Vagina (tissue), 2 donors: Measurements from ENCODE around the gene CCDC170. TPM values are rescaled to one million over a fixed set of nuclear protein-coding genes. Genes with fewer than 3 reads are reported as not detected.

Experiments used
- DNase-seq, 2 donors: peaks; one replicate each; pipeline ENCODE4 v3.0.0-alpha.2; 2017; ENCODE audit errors: extremely low spot score in 2 of 2
- H3K27ac ChIP-seq: fragments of 200-600 bp; sonication (generic); one replicate; pipeline ENCODE4 v1.5.1; 2019
- H3K27me3 ChIP-seq: fragments of 200-600 bp; sonication (generic); one replicate; pipeline ENCODE4 v1.5.1; 2019
- H3K36me3 ChIP-seq, 2 donors: fragments of 200-600 bp; sonication (generic); one replicate each; pipeline ENCODE4 v1.5.1; 2017 to 2019
- H3K4me1 ChIP-seq: fragments of 200-600 bp; sonication (generic); one replicate; pipeline ENCODE4 v1.5.1; 2019
- H3K4me3 ChIP-seq, 2 donors: fragments of 200-600 bp; sonication (generic); 1 replicate in 1 of 2; 2 replicates in 1 of 2; pipeline ENCODE4 v1.5.1; 2016 to 2019
- H3K9me3 ChIP-seq: fragments of 200-600 bp; sonication (generic); one replicate; pipeline ENCODE4 v1.5.1; 2019
- CTCF ChIP-seq, 3 experiments: fragments of 450-650 bp in 2 of 3; fragments of 200-600 bp in 1 of 3; sonication (generic) in 1 of 3; IDR thresholded peaks; one replicate each; pipeline ENCODE4 v1.5.1; 2017 to 2019; ENCODE audit warnings: antibody characterized with exemption in 3 of 3, mild to moderate bottlenecking in 2 of 3, moderate library complexity in 2 of 3
- POLR2A ChIP-seq, 2 donors: fragments of 450-650 bp; IDR thresholded peaks; one replicate each; pipeline ENCODE4 v1.6.1; 2017; ENCODE audit warnings: antibody characterized with exemption in 2 of 2, mild to moderate bottlenecking in 2 of 2, moderate library complexity in 2 of 2
- POLR2AphosphoS5 ChIP-seq, 2 donors: sonication (generic); formaldehyde crosslinking; IDR thresholded peaks; one replicate each; pipeline ENCODE4 v1.9.0; 2017; ENCODE audit warnings: antibody characterized with exemption in 2 of 2, mild to moderate bottlenecking in 2 of 2, low read depth in 1 of 2; ENCODE audit not compliant: insufficient read depth in 1 of 2
- intact Hi-C: fragments of 100-400 bp; cut with DNase I; formaldehyde crosslinking; loops from one replicate; pipeline ENCODE4 v1.15.1; 2023
- total RNA-seq: library from RNA; depleted of rRNA; stranded (reverse); fragments of >200 nt; gene quantifications from one replicate; pipeline ENCODE4 v1.2.3, GENCODE V29; 2016

Gene CCDC170
- total RNA-seq, 1 donor from 2014 or later: 2.0 TPM

GRCh38 chr6:151634336-151634720, 140.5 kb downstream of the CCDC170 start:
- no peaks in the 10 kb centered on the region for H3K27me3 ChIP-seq
- intact Hi-C loops: no loop called here
- no peaks in the 10 kb centered on the region for H3K36me3 ChIP-seq
- peaks cover 27% of the 10 kb centered on the region for H3K4me1 ChIP-seq
- no peak for TF ChIP-seq POLR2A (IDR thresholded peaks at IDR 0.05)
- TF ChIP-seq POLR2AphosphoS5 (IDR thresholded peaks at IDR 0.05; ENCODE audit: insufficient read depth in 1 of 2, low read depth in 1 of 2): no peak
- TF ChIP-seq CTCF (IDR thresholded peaks at IDR 0.05): no peak
- no peak overlapping the region for H3K27ac ChIP-seq
- no peak for DNase-seq
- no peaks in the 10 kb centered on the region for H3K9me3 ChIP-seq
- no peak overlapping the region for H3K4me3 ChIP-seq

GRCh38 chr6:151635741-151636140, 141.9 kb downstream of the CCDC170 start:
- Histone ChIP-seq H3K9me3 (no peaks in the 10 kb centered on the region), H3K27me3 (no peaks in the 10 kb centered on the region), H3K36me3 (no peaks in the 10 kb centered on the region), H3K27ac (no peak overlapping the region), H3K4me1 (peaks cover 14% of the 10 kb centered on the region), H3K4me3 (no peak overlapping the region)
- TF ChIP-seq POLR2A (IDR thresholded peaks at IDR 0.05): no peak
- no peak for TF ChIP-seq POLR2AphosphoS5 (IDR thresholded peaks at IDR 0.05; ENCODE audit: insufficient read depth in 1 of 2, low read depth in 1 of 2)
- no peak for TF ChIP-seq CTCF (IDR thresholded peaks at IDR 0.05)
- no peak for DNase-seq
- intact Hi-C loops: no loop called here

- H3K4me1 ChIP-seq: no peaks in the 10 kb centered on the region
- no peak for TF ChIP-seq POLR2AphosphoS5 (IDR thresholded peaks at IDR 0.05; ENCODE audit: insufficient read depth in 1 of 2, low read depth in 1 of 2)
- no peak for TF ChIP-seq CTCF (IDR thresholded peaks at IDR 0.05)
- TF ChIP-seq POLR2A (IDR thresholded peaks at IDR 0.05): no peak
- H3K27ac ChIP-seq: no peak overlapping the region
- intact Hi-C loops: no loop called here
- no peaks in the 10 kb centered on the region for H3K36me3 ChIP-seq
- no peaks in the 10 kb centered on the region for H3K9me3 ChIP-seq
- H3K27me3 ChIP-seq: no peaks in the 10 kb centered on the region
- H3K4me3 ChIP-seq: no peak overlapping the region
- DNase-seq: no peak
These were observed 144.0 kb downstream of the CCDC170 start for GRCh38 chr6:151637814-151638213.

GRCh38 chr6:151639750-151640149, 145.9 kb downstream of the CCDC170 start:
- DNase-seq: no peak
- Histone ChIP-seq H3K27ac (no peak overlapping the region), H3K4me1 (no peaks in the 10 kb centered on the region), H3K9me3 (no peaks in the 10 kb centered on the region), H3K36me3 (no peaks in the 10 kb centered on the region), H3K4me3 (no peak overlapping the region), H3K27me3 (no peaks in the 10 kb centered on the region)
- intact Hi-C loops: no loop called here
- no peak for TF ChIP-seq POLR2AphosphoS5 (IDR thresholded peaks at IDR 0.05; ENCODE audit: insufficient read depth in 1 of 2, low read depth in 1 of 2)
- TF ChIP-seq POLR2A (IDR thresholded peaks at IDR 0.05): no peak
- no peak for TF ChIP-seq CTCF (IDR thresholded peaks at IDR 0.05)

- no peak for DNase-seq
- no peak for TF ChIP-seq POLR2AphosphoS5 (IDR thresholded peaks at IDR 0.05; ENCODE audit: insufficient read depth in 1 of 2, low read depth in 1 of 2)
- TF ChIP-seq POLR2A (IDR thresholded peaks at IDR 0.05): no peak
- no peak for TF ChIP-seq CTCF (IDR thresholded peaks at IDR 0.05)
- H3K4me1 ChIP-seq: no peaks in the 10 kb centered on the region
- H3K27me3 ChIP-seq: no peaks in the 10 kb centered on the region
- no peak overlapping the region for H3K27ac ChIP-seq
- H3K4me3 ChIP-seq: no peak overlapping the region
- H3K9me3 ChIP-seq: no peaks in the 10 kb centered on the region
- intact Hi-C loops: no loop called here
- H3K36me3 ChIP-seq: no peaks in the 10 kb centered on the region
These were observed 147.2 kb downstream of the CCDC170 start for GRCh38 chr6:151641028-151641427.
